K562 (cell line): ENCODE measurements around the gene NAA80. TPM values are rescaled to one million over a fixed set of nuclear protein-coding genes. Genes with fewer than 3 reads are reported as not detected.
A peak's percentile ranks its signal among the peaks of the same experiment; 100 is the strongest.

Source experiments
- DIDO1 ChIP-seq: fragments of 450-650 bp; IDR thresholded peaks from 2 replicates; pipeline ENCODE4 v1.6.1; 2016; ENCODE audit warnings: low read depth, missing biosample characterization, missing genetic modification characterization
- E4F1 ChIP-seq: fragments of 250-450 bp; sonication (Bioruptor Pico); IDR thresholded peaks from 2 replicates; pipeline ENCODE4 v1.5.0; 2021; ENCODE audit warnings: mild to moderate bottlenecking, borderline replicate concordance
- ELK1 ChIP-seq: sonication (generic); formaldehyde crosslinking; IDR thresholded peaks from 2 replicates; pipeline ENCODE4 v1.8.1; 2022; ENCODE audit warnings: missing genetic modification reagents
- HNRNPLL ChIP-seq: fragments of 200-400 bp; formaldehyde crosslinking; IDR thresholded peaks from 2 replicates; pipeline ENCODE4 v1.6.1; 2017; ENCODE audit warnings: low read length, low read depth, mild to moderate bottlenecking; ENCODE audit not compliant: poor library complexity, severe bottlenecking
- JUND ChIP-seq, 2 experiments: IDR thresholded peaks; 2 replicates in 1 of 2; 3 replicates in 1 of 2; pipeline ENCODE4 v1.6.1; 2011; ENCODE audit warnings: borderline replicate concordance in 2 of 2, low read depth in 2 of 2, low read length in 2 of 2, improper control_type of control experiment in 1 of 2, missing biosample characterization in 1 of 2, missing genetic modification characterization in 1 of 2, missing genetic modification reagents in 1 of 2
- MBD2 ChIP-seq: sonication (generic); IDR thresholded peaks from 2 replicates; pipeline ENCODE4 v1.6.1; 2016; ENCODE audit warnings: low read depth, borderline replicate concordance
- PBX2 ChIP-seq, 2 experiments: IDR thresholded peaks in 1 of 2; conservative IDR thresholded peaks in 1 of 2; 2 replicates each; pipeline ENCODE4 v1.6.1; 2016; ENCODE audit warnings: low read depth in 2 of 2, mild to moderate bottlenecking in 1 of 2, missing compliant biosample characterization in 1 of 2, missing genetic modification characterization in 1 of 2, moderate library complexity in 1 of 2
- PTBP1 ChIP-seq: fragments of 200-400 bp; formaldehyde crosslinking; IDR thresholded peaks from 2 replicates; pipeline ENCODE4 v1.6.1; 2017; ENCODE audit warnings: low read depth, low read length
- STAT5B ChIP-seq: fragments of 250-450 bp; sonication (Bioruptor Pico); IDR thresholded peaks from 2 replicates; pipeline ENCODE4 v1.8.0; 2021; ENCODE audit warnings: mild to moderate bottlenecking, inconsistent platforms
- THAP7 ChIP-seq: fragments of 250-450 bp; sonication (Bioruptor Pico); IDR thresholded peaks from 2 replicates; pipeline ENCODE4 v1.5.0; 2021
- ZNF165 ChIP-seq: fragments of 250-450 bp; sonication (Bioruptor Pico); IDR thresholded peaks from 2 replicates; pipeline ENCODE4 v1.4.0; 2020; ENCODE audit warnings: borderline replicate concordance
- ZNF23 ChIP-seq: fragments of 250-450 bp; sonication (Bioruptor Pico); IDR thresholded peaks from 2 replicates; pipeline ENCODE4 v1.4.0; 2020; ENCODE audit warnings: mild to moderate bottlenecking
- ZNF274 ChIP-seq: IDR thresholded peaks from 2 replicates; pipeline ENCODE4 v1.6.1; 2011; ENCODE audit warnings: low read depth, mild to moderate bottlenecking, low read length, moderate library complexity, borderline replicate concordance
- ZNF280B ChIP-seq: fragments of 250-450 bp; sonication (Bioruptor Pico); IDR thresholded peaks from 2 replicates; pipeline ENCODE4 v1.5.1; 2021; ENCODE audit warnings: mild to moderate bottlenecking
- polyA plus RNA-seq, 8 experiments: library from polyadenylated mRNA; depleted of rRNA in 4 of 8; stranded (reverse) in 5 of 8; unstranded in 3 of 8; fragments of >200 nt; fragmentation: Nextera tagmentation in 2 of 8; fragmentation: Illumina TruSeq in 1 of 8; extraction: Ambion mirVana in 2 of 8; extraction: Trizol in 1 of 8; gene quantifications; 2 replicates each; pipeline versions ENCODE4 v1.2.1 to v1.2.3, GENCODE V29; 2011 to 2014; ENCODE audit warnings: inconsistent platforms in 1 of 8, missing spikeins in 1 of 8
- total RNA-seq, 7 experiments: library from RNA; depleted of rRNA in 6 of 7; stranded (reverse); fragments of >200 nt in 6 of 7; fragmentation: Illumina TruSeq in 2 of 7; extraction: Trizol in 2 of 7; gene quantifications; 2 replicates each; pipeline versions ENCODE4 v1.2.1 to v1.2.3, GENCODE V29; 2011 to 2021; ENCODE audit warnings: low replicate concordance in 1 of 7
- TF ChIP-seq, protein P1 (sequence below): sonication (generic); formaldehyde crosslinking; IDR thresholded peaks from 2 replicates; pipeline ENCODE4 v1.8.1; 2023; ENCODE audit warnings: mild to moderate bottlenecking, missing genetic modification reagents

The NAA80 gene
- total and polyA plus RNA-seq, 9 of the 15 experiments (the other 6 are each of a cell fraction or from before 2014, with no cell fraction given), result 0.82 to 24.0 (median 8.6) TPM

- TF ChIP-seq E4F1 (CRISPR knock-in tag) (no peak), STAT5B (no peak), ZNF165 (no peak), PTBP1 (no peak), HNRNPLL (no peak), DIDO1 (tag) (no peak), THAP7 (CRISPR knock-in tag) (no peak), ZNF274 (no peak), ZNF23 (CRISPR knock-in tag) (no peak), ELK1 (CRISPR knock-in tag) (no peak), JUND (IDR thresholded peaks at IDR 0.05; ENCODE audit: borderline replicate concordance, low read depth, low read length) (peak; percentile 75), JUND (tag; IDR thresholded peaks at IDR 0.05; ENCODE audit: borderline replicate concordance, low read depth, low read length) (peak; percentile 9; the same call in 1 of the 3 replicates), MBD2 (no peak), PBX2 (CRISPR knock-in tag; IDR thresholded peaks at IDR 0.05; ENCODE audit: low read depth) (no peak), PBX2 (tag; conservative IDR thresholded peaks at IDR 0.05; ENCODE audit: low read depth) (peak; percentile 57), ZNF280B (CRISPR knock-in tag) (no peak)
- TF ChIP-seq, protein P1, sequence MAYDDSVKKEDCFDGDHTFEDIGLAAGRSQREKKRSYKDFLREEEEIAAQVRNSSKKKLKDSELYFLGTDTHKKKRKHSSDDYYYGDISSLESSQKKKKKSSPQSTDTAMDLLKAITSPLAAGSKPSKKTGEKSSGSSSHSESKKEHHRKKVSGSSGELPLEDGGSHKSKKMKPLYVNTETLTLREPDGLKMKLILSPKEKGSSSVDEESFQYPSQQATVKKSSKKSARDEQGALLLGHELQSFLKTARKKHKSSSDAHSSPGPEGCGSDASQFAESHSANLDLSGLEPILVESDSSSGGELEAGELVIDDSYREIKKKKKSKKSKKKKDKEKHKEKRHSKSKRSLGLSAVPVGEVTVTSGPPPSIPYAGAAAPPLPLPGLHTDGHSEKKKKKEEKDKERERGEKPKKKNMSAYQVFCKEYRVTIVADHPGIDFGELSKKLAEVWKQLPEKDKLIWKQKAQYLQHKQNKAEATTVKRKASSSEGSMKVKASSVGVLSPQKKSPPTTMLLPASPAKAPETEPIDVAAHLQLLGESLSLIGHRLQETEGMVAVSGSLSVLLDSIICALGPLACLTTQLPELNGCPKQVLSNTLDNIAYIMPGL (CRISPR knock-in tag), result no peak
Measured at GRCh38 chr3:50299638-50299928, 378 bp upstream of the NAA80 start (continued).
